ENCODE results near the gene GATD1.
"Not testable (repeated sequence)": the region's sequence is repeated elsewhere in the genome, so short reads cannot be mapped to it uniquely, and the experiment has no call there.

The GATD1 gene

GRCh38 chr11:737366-737765, 39.9 kb downstream of the GATD1 start:
- no peak for TF ChIP-seq CTCF (conservative IDR thresholded peaks at IDR 0.05; ENCODE audit: low read depth, low read length)
- DNase-seq (ENCODE audit: low read depth): no peak
- H3K4me3 ChIP-seq (ENCODE audit: low read length): no peak overlapping the region

- not testable (repeated sequence) for H3K4me3 ChIP-seq (ENCODE audit: low read length); DNase-seq (ENCODE audit: low read depth)
Observed at GRCh38 chr11:734541-734940, 42.7 kb downstream of the GATD1 start.

GRCh38 chr11:733072-733471, 44.2 kb downstream of the GATD1 start:
- TF ChIP-seq CTCF (conservative IDR thresholded peaks at IDR 0.05; ENCODE audit: low read depth, low read length): no peak
- no peak overlapping the region for H3K4me3 ChIP-seq (ENCODE audit: low read length)
- no peak for DNase-seq (ENCODE audit: low read depth)

GRCh38 chr11:729492-730074, 47.7 kb downstream of the GATD1 start:
- no peak for DNase-seq (ENCODE audit: low read depth)
- H3K4me3 ChIP-seq (ENCODE audit: low read length): no peak overlapping the region
- TF ChIP-seq CTCF (conservative IDR thresholded peaks at IDR 0.05; ENCODE audit: low read depth, low read length): no peak

GRCh38 chr11:728901-729491, 48.3 kb downstream of the GATD1 start:
- TF ChIP-seq CTCF (conservative IDR thresholded peaks at IDR 0.05; ENCODE audit: low read depth, low read length): no peak
- H3K4me3 ChIP-seq (ENCODE audit: low read length): no peak overlapping the region
- no peak for DNase-seq (ENCODE audit: low read depth)

- DNase-seq (ENCODE audit: low read depth): no peak
- H3K4me3 ChIP-seq (ENCODE audit: low read length): no peak overlapping the region
- TF ChIP-seq CTCF (conservative IDR thresholded peaks at IDR 0.05; ENCODE audit: low read depth, low read length): peak; percentile 98
Observed at GRCh38 chr11:727859-728748, 49.2 kb downstream of the GATD1 start.

- no peak overlapping the region for H3K4me3 ChIP-seq (ENCODE audit: low read length)
- DNase-seq (ENCODE audit: low read depth): no peak
- TF ChIP-seq CTCF (conservative IDR thresholded peaks at IDR 0.05; ENCODE audit: low read depth, low read length): no peak
Observed at GRCh38 chr11:727281-727701, 50.0 kb downstream of the GATD1 start.
